ENCODE measurements around the gene KCNK3. TPM values are rescaled to one million over a fixed set of nuclear protein-coding genes. Genes with fewer than 3 reads are reported as not detected.

KCNK3 gene
- total RNA-seq, 2 experiments from 2014 or later, result not detected

GRCh38 chr2:26666671-26667070 is 25.9 kb upstream of the KCNK3 start:
- Mint-ChIP-seq H3K4me1 (ENCODE audit: low read depth) (no peaks in the 10 kb centered on the region), H3K4me3 (no peak overlapping the region), H3K36me3 (ENCODE audit: low read depth) (no peaks in the 10 kb centered on the region), H3K9me3 (no peaks in the 10 kb centered on the region), H3K27ac (no peak overlapping the region), H3K27me3 (peaks cover 19% of the 10 kb centered on the region)
- CTCF ChIA-PET, result no interaction called here
- TF ChIP-seq CTCF (IDR thresholded peaks at IDR 0.05), result no peak
- intact Hi-C loops (cut with micrococcal nuclease), result no loop called here
- DNase-seq (no peak), ATAC-seq (no peak)
- POLR2A ChIA-PET, result no interaction called here

GRCh38 chr2:26668041-26668440 is 24.5 kb upstream of the KCNK3 start:
- Mint-ChIP-seq H3K4me1 (ENCODE audit: low read depth) (no peaks in the 10 kb centered on the region), H3K27ac (no peak overlapping the region), H3K36me3 (ENCODE audit: low read depth) (no peaks in the 10 kb centered on the region), H3K9me3 (no peaks in the 10 kb centered on the region), H3K27me3 (peaks cover 19% of the 10 kb centered on the region), H3K4me3 (no peak overlapping the region)
- intact Hi-C loops (cut with micrococcal nuclease), result no loop called here
- POLR2A ChIA-PET, result no interaction called here
- CTCF ChIA-PET, result interaction anchor here (1.1 kb wide), 1 partner anchor 75 kb away, joined by 3 read pairs; no protein-coding TSS in a partner anchor
- DNase-seq, result no peak
- ATAC-seq, result no peak
- TF ChIP-seq CTCF (IDR thresholded peaks at IDR 0.05), result no peak

- Mint-ChIP-seq H3K27ac (no peak overlapping the region), H3K9me3 (no peaks in the 10 kb centered on the region), H3K27me3 (peaks cover 19% of the 10 kb centered on the region), H3K36me3 (ENCODE audit: low read depth) (no peaks in the 10 kb centered on the region), H3K4me3 (no peak overlapping the region), H3K4me1 (ENCODE audit: low read depth) (no peaks in the 10 kb centered on the region)
- intact Hi-C loops (cut with micrococcal nuclease), result no loop called here
- ChIA-PET CTCF (no interaction called here), POLR2A (no interaction called here)
- TF ChIP-seq CTCF (IDR thresholded peaks at IDR 0.05), result no peak
- ATAC-seq, result no peak
- DNase-seq, result no peak
Measured at GRCh38 chr2:26668856-26669750, 23.4 kb upstream of the KCNK3 start.

- ChIA-PET CTCF (no interaction called here), POLR2A (no interaction called here)
- H3K4me3 Mint-ChIP-seq, result no peak overlapping the region
- DNase-seq (no peak), ATAC-seq (no peak)
- H3K9me3 Mint-ChIP-seq, result no peaks in the 10 kb centered on the region
- H3K27me3 Mint-ChIP-seq, result peaks cover 19% of the 10 kb centered on the region
- no peak for TF ChIP-seq CTCF (IDR thresholded peaks at IDR 0.05)
- H3K4me1 Mint-ChIP-seq (ENCODE audit: low read depth), result no peaks in the 10 kb centered on the region
- intact Hi-C loops (cut with micrococcal nuclease), result no loop called here
- H3K36me3 Mint-ChIP-seq (ENCODE audit: low read depth), result no peaks in the 10 kb centered on the region
- H3K27ac Mint-ChIP-seq, result no peak overlapping the region
Measured at GRCh38 chr2:26670171-26670570, 22.4 kb upstream of the KCNK3 start.

- CTCF ChIA-PET, result interaction anchor here (0.9 kb wide), 1 partner anchor 74 kb away, joined by 3 read pairs; no protein-coding TSS in a partner anchor
- Mint-ChIP-seq H3K9me3 (no peaks in the 10 kb centered on the region), H3K27me3 (peaks cover 17% of the 10 kb centered on the region), H3K27ac (no peak overlapping the region), H3K36me3 (ENCODE audit: low read depth) (no peaks in the 10 kb centered on the region), H3K4me3 (no peak overlapping the region), H3K4me1 (ENCODE audit: low read depth) (no peaks in the 10 kb centered on the region)
- ATAC-seq (no peak), DNase-seq (no peak)
- POLR2A ChIA-PET, result interaction anchor here (1.3 kb wide), 1 partner anchor 14 kb away, joined by 3 read pairs; no protein-coding TSS in a partner anchor
- TF ChIP-seq CTCF (IDR thresholded peaks at IDR 0.05), result no peak
- intact Hi-C loops (cut with micrococcal nuclease), result no loop called here
Measured at GRCh38 chr2:26670931-26671460, 21.5 kb upstream of the KCNK3 start.
